HepG2 (cell line): ENCODE results near the gene GLYR1. TPM values are rescaled to one million over a fixed set of nuclear protein-coding genes. Genes with fewer than 3 reads are reported as not detected.

Experiments used
- ATF7-NPFF ChIP-seq: sonication (generic); formaldehyde crosslinking; IDR thresholded peaks from 2 replicates; pipeline ENCODE4 v1.8.1; 2023; ENCODE audit warnings: mild to moderate bottlenecking, low read depth, missing genetic modification reagents, moderate library complexity
- DBP ChIP-seq: sonication (generic); formaldehyde crosslinking; IDR thresholded peaks from 2 replicates; pipeline ENCODE4 v1.4.0; 2020; ENCODE audit warnings: missing genetic modification reagents; ENCODE audit errors: not compliant biosample characterization
- DRAP1 ChIP-seq: IDR thresholded peaks from 2 replicates; pipeline ENCODE4 v1.6.1; 2016; ENCODE audit warnings: missing genetic modification reagents, missing compliant biosample characterization
- GABPA ChIP-seq, 2 experiments: IDR thresholded peaks; 2 replicates each; pipeline ENCODE4 v1.6.1; 2011 to 2016; ENCODE audit warnings: low read depth in 2 of 2, low read length in 1 of 2, missing biosample characterization in 1 of 2, missing genetic modification characterization in 1 of 2
- GLI4 ChIP-seq: sonication (generic); formaldehyde crosslinking; IDR thresholded peaks from 2 replicates; pipeline ENCODE4 v1.5.1; 2020; ENCODE audit warnings: missing genetic modification reagents, mild to moderate bottlenecking, moderate library complexity, borderline replicate concordance
- KAT2B ChIP-seq: fragments of 150-350 bp; IDR thresholded peaks from 2 replicates; pipeline ENCODE4 v1.6.1; 2014; ENCODE audit warnings: low read depth, low read length, borderline replicate concordance
- KMT2A ChIP-seq: sonication (generic); formaldehyde crosslinking; IDR thresholded peaks from 2 replicates; pipeline ENCODE4 v1.4.0; 2020; ENCODE audit warnings: missing genetic modification reagents
- MAZ ChIP-seq, 2 experiments: sonication (generic) in 1 of 2; formaldehyde crosslinking in 1 of 2; IDR thresholded peaks; 2 replicates each; pipeline versions ENCODE4 v1.5.0 to v1.6.1; 2012 to 2020; ENCODE audit warnings: low read depth in 2 of 2, mild to moderate bottlenecking in 2 of 2, borderline replicate concordance in 1 of 2, improper control_type of control experiment in 1 of 2, low read length in 1 of 2, missing genetic modification reagents in 1 of 2, moderate library complexity in 1 of 2
- NAIF1 ChIP-seq: sonication (generic); formaldehyde crosslinking; IDR thresholded peaks from 2 replicates; pipeline ENCODE4 v1.5.0; 2020; ENCODE audit warnings: mild to moderate bottlenecking, missing genetic modification reagents, borderline replicate concordance
- PBX2 ChIP-seq: IDR thresholded peaks from 2 replicates; pipeline ENCODE4 v1.6.1; 2016; ENCODE audit warnings: control low read depth
- PHF8 ChIP-seq: sonication (generic); formaldehyde crosslinking; IDR thresholded peaks from 2 replicates; pipeline ENCODE4 v1.5.0; 2020; ENCODE audit warnings: missing genetic modification reagents
- RFXAP ChIP-seq: sonication (generic); formaldehyde crosslinking; IDR thresholded peaks from 2 replicates; pipeline ENCODE4 v1.4.0; 2020; ENCODE audit warnings: missing genetic modification reagents, borderline replicate concordance
- RNF2 ChIP-seq: fragments of 450-650 bp; conservative IDR thresholded peaks from 2 replicates; pipeline ENCODE4 v1.6.1; 2016; ENCODE audit warnings: low read depth
- SNRNP70 ChIP-seq: fragments of 200-400 bp; formaldehyde crosslinking; IDR thresholded peaks from 2 replicates; pipeline ENCODE4 v1.6.1; 2017; ENCODE audit warnings: mild to moderate bottlenecking, low read depth, low read length, moderate library complexity
- SYNCRIP ChIP-seq: fragments of 200-400 bp; formaldehyde crosslinking; IDR thresholded peaks from 2 replicates; pipeline ENCODE4 v1.6.1; 2018; ENCODE audit warnings: mild to moderate bottlenecking, low read depth, low read length; ENCODE audit not compliant: insufficient read depth
- TAF1 ChIP-seq: sonication (generic); formaldehyde crosslinking; IDR thresholded peaks from 2 replicates; pipeline ENCODE4 v1.4.0; 2020; ENCODE audit warnings: missing genetic modification reagents
- YY1 ChIP-seq: IDR thresholded peaks from 2 replicates; pipeline ENCODE4 v1.6.1; 2011; ENCODE audit warnings: low read length, low read depth, moderate library complexity, mild to moderate bottlenecking; ENCODE audit not compliant: insufficient read depth, insufficient replicate concordance
- ZBTB2 ChIP-seq: sonication (generic); formaldehyde crosslinking; IDR thresholded peaks from 2 replicates; pipeline ENCODE4 v1.8.0; 2022; ENCODE audit warnings: low read depth, missing genetic modification reagents
- ZFAT ChIP-seq: sonication (generic); formaldehyde crosslinking; conservative IDR thresholded peaks from 2 replicates; pipeline ENCODE4 v1.8.1; 2023; ENCODE audit warnings: missing genetic modification reagents, inconsistent platforms
- ZNF160 ChIP-seq: sonication (generic); formaldehyde crosslinking; IDR thresholded peaks from 2 replicates; pipeline ENCODE4 v1.8.0; 2022; ENCODE audit warnings: mild to moderate bottlenecking, inconsistent platforms, missing genetic modification reagents
- ZNF205 ChIP-seq: IDR thresholded peaks from 2 replicates; pipeline ENCODE4 v1.6.1; 2018; ENCODE audit warnings: missing biosample characterization, missing genetic modification reagents
- ZNF556 ChIP-seq: sonication (generic); formaldehyde crosslinking; IDR thresholded peaks from 2 replicates; pipeline ENCODE4 v1.4.0; 2020; ENCODE audit warnings: mild to moderate bottlenecking, missing genetic modification reagents, borderline replicate concordance
- ZNF678 ChIP-seq: sonication (generic); formaldehyde crosslinking; IDR thresholded peaks from 2 replicates; pipeline ENCODE4 v1.4.0; 2020; ENCODE audit warnings: mild to moderate bottlenecking, missing genetic modification reagents
- ZNF703 ChIP-seq: sonication (generic); formaldehyde crosslinking; IDR thresholded peaks from 2 replicates; pipeline ENCODE4 v1.5.1; 2020; ENCODE audit warnings: missing genetic modification reagents, mild to moderate bottlenecking, moderate library complexity, borderline replicate concordance
- polyA plus RNA-seq, 8 experiments: library from polyadenylated mRNA; depleted of rRNA in 3 of 8; stranded (reverse) in 7 of 8; unstranded in 1 of 8; fragments of >200 nt; fragmentation: Illumina TruSeq in 4 of 8; extraction: Trizol in 4 of 8; gene quantifications; 2 replicates each; pipeline versions ENCODE4 v1.2.1 to v1.2.3, GENCODE V29; 2011 to 2016; ENCODE audit warnings: low read depth in 4 of 8, missing spikeins in 1 of 8, mixed read lengths in 1 of 8; ENCODE audit not compliant: insufficient read depth in 1 of 8
- total RNA-seq, 5 experiments: library from RNA; depleted of rRNA; stranded (reverse); fragments of >200 nt; fragmentation: Illumina TruSeq; extraction: Trizol; gene quantifications; 2 replicates each; pipeline ENCODE4 v1.2.3, GENCODE V29; 2016; ENCODE audit warnings: low read depth in 1 of 5

Gene GLYR1
- total and polyA plus RNA-seq, 2 of the 13 experiments (the other 11 are each of a cell fraction or from before 2014, with no cell fraction given), result 28.3 to 48.7 TPM

GRCh38 chr16:4802659-4803287 is 44.3 kb downstream of the GLYR1 start (continued):
- TF ChIP-seq KAT2B, result no peak
- TF ChIP-seq MAZ (IDR thresholded peaks at IDR 0.05; ENCODE audit: borderline replicate concordance, low read depth, low read length), result peak; percentile 51; the same call in 1 of the 2 replicates
- TF ChIP-seq MAZ (CRISPR knock-in tag; IDR thresholded peaks at IDR 0.05; ENCODE audit: low read depth), result peak; percentile 60; the same call in 1 of the 2 replicates
- TF ChIP-seq TAF1 (CRISPR knock-in tag), result peak; percentile 46; the same call in 1 of the 2 replicates
- peak; percentile 87 for TF ChIP-seq PBX2
- peak; percentile 45; the same call in 1 of the 2 replicates for TF ChIP-seq KMT2A (CRISPR knock-in tag)
- no peak for TF ChIP-seq SNRNP70
- peak; percentile 42; the same call in 1 of the 2 replicates for TF ChIP-seq DRAP1 (CRISPR knock-in tag)
- no peak for TF ChIP-seq ZNF556 (CRISPR knock-in tag)
- TF ChIP-seq DBP (CRISPR knock-in tag), result no peak
- TF ChIP-seq GABPA (IDR thresholded peaks at IDR 0.05; ENCODE audit: low read depth, low read length), result no peak
- no peak for TF ChIP-seq GABPA (CRISPR knock-in tag; IDR thresholded peaks at IDR 0.05; ENCODE audit: low read depth)
- no peak for TF ChIP-seq ZNF703 (CRISPR knock-in tag)
- peak; percentile 53; the same call in 1 of the 2 replicates for TF ChIP-seq RFXAP
- no peak for TF ChIP-seq NAIF1 (CRISPR knock-in tag)
- peak; percentile 8 for TF ChIP-seq YY1
- 0 out of 2 replicates have a peak, but pooled peaks have one; percentile 22 for TF ChIP-seq ZNF205 (CRISPR knock-in tag)
- 0 out of 2 replicates have a peak, but pooled peaks have one; percentile 20 for TF ChIP-seq ATF7-NPFF
- no peak for TF ChIP-seq GLI4 (CRISPR knock-in tag)
- TF ChIP-seq ZNF160 (CRISPR knock-in tag), result no peak
- TF ChIP-seq ZNF678 (CRISPR knock-in tag), result no peak
- peak; percentile 27; the same call in 1 of the 2 replicates for TF ChIP-seq PHF8 (CRISPR knock-in tag)
- TF ChIP-seq SYNCRIP, result no peak
- no peak for TF ChIP-seq RNF2
- no peak for TF ChIP-seq ZFAT (CRISPR knock-in tag)
- TF ChIP-seq ZBTB2 (CRISPR knock-in tag), result peak; percentile 68
